ENCODE results near the gene NPNT. TPM values are rescaled to one million over a fixed set of nuclear protein-coding genes. Genes with fewer than 3 reads are reported as not detected.

The NPNT gene
- total and polyA plus RNA-seq, 8 donors, result 56.9 to 380 (median 100) TPM

GRCh38 chr4:105930698-105931097 is 35.4 kb downstream of the NPNT start:
- intact Hi-C loops (cut with DNase I), result no loop called here
- no peak for DNase-seq

GRCh38 chr4:105933083-105933482 is 37.8 kb downstream of the NPNT start:
- intact Hi-C loops (cut with DNase I), result no loop called here
- ATAC-seq, result no peak

More at GRCh38 chr4:105930698-105931097, 35.4 kb downstream of the NPNT start:
- no peak for TF ChIP-seq CTCF (IDR thresholded peaks at IDR 0.05)
- H3K36me3 ChIP-seq, result no peaks in the 10 kb centered on the region
- H3K4me1 ChIP-seq, result no peaks in the 10 kb centered on the region
- H3K9me3 ChIP-seq, result no peaks in the 10 kb centered on the region
- ATAC-seq, result peak; percentile 59
- no peak overlapping the region for H3K27ac ChIP-seq
- H3K4me3 ChIP-seq, result no peak overlapping the region
- H3K27me3 ChIP-seq, result no peaks in the 10 kb centered on the region

GRCh38 chr4:105934386-105934785 is 39.1 kb downstream of the NPNT start:
- TF ChIP-seq CTCF (IDR thresholded peaks at IDR 0.05), result no peak
- no peaks in the 10 kb centered on the region for H3K4me1 ChIP-seq
- ATAC-seq, result no peak
- no peak overlapping the region for H3K27ac ChIP-seq
- no peaks in the 10 kb centered on the region for H3K36me3 ChIP-seq
- no peaks in the 10 kb centered on the region for H3K27me3 ChIP-seq
- intact Hi-C loops (cut with DNase I), result no loop called here
- DNase-seq, result no peak
- H3K9me3 ChIP-seq, result no peaks in the 10 kb centered on the region
- H3K4me3 ChIP-seq, result no peak overlapping the region

More at GRCh38 chr4:105933083-105933482, 37.8 kb downstream of the NPNT start:
- Histone ChIP-seq H3K4me1 (no peaks in the 10 kb centered on the region), H3K9me3 (no peaks in the 10 kb centered on the region), H3K36me3 (no peaks in the 10 kb centered on the region), H3K27ac (no peak overlapping the region), H3K27me3 (no peaks in the 10 kb centered on the region), H3K4me3 (no peak overlapping the region)
- no peak for DNase-seq
- no peak for TF ChIP-seq CTCF (IDR thresholded peaks at IDR 0.05)

- ATAC-seq (peak; percentile 90), DNase-seq (peak in 1 of 4 donors; percentile 34)
- H3K27ac ChIP-seq, result no peak overlapping the region
- no peaks in the 10 kb centered on the region for H3K4me1 ChIP-seq
- H3K36me3 ChIP-seq, result no peaks in the 10 kb centered on the region
- TF ChIP-seq CTCF (IDR thresholded peaks at IDR 0.05), result no peak
- no peak overlapping the region for H3K4me3 ChIP-seq
- H3K9me3 ChIP-seq, result no peaks in the 10 kb centered on the region
- intact Hi-C loops (cut with DNase I), result no loop called here
- no peaks in the 10 kb centered on the region for H3K27me3 ChIP-seq
These were observed 41.6 kb downstream of the NPNT start for GRCh38 chr4:105936901-105937300.

- no peak for ATAC-seq
- DNase-seq, result no peak
- no peaks in the 10 kb centered on the region for H3K9me3 ChIP-seq
- H3K36me3 ChIP-seq, result no peaks in the 10 kb centered on the region
- no peak for TF ChIP-seq CTCF (IDR thresholded peaks at IDR 0.05)
- intact Hi-C loops (cut with DNase I), result no loop called here
- H3K27ac ChIP-seq, result no peak overlapping the region
- no peak overlapping the region for H3K4me3 ChIP-seq
- H3K27me3 ChIP-seq, result no peaks in the 10 kb centered on the region
- no peaks in the 10 kb centered on the region for H3K4me1 ChIP-seq
These were observed 42.5 kb downstream of the NPNT start for GRCh38 chr4:105937759-105938158.

Data from left lung (tissue), 10 donors.